ENCODE results near the gene DIAPH3.

Gene DIAPH3

DNA sequence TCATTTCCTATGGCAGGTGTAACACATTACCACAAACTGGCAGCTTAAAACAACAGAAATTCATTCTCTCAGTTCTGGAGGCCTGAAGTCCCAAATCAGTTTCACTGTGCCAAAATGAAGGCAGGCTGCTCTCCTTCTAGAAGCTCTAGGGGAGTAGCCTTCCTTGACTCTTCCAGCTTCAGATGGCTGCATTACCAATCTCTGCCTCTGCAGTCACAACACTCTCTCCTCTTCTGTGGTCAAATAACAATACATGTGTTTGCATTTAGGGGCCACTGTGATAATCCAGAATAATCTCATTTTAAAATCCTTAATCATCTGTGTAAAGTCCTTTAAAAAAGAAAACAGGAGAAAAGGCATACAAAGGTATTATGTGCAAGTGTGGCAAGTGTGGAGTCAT, 7.8 kb downstream of the DIAPH3 start:
- DNase-seq = no peak

DNA sequence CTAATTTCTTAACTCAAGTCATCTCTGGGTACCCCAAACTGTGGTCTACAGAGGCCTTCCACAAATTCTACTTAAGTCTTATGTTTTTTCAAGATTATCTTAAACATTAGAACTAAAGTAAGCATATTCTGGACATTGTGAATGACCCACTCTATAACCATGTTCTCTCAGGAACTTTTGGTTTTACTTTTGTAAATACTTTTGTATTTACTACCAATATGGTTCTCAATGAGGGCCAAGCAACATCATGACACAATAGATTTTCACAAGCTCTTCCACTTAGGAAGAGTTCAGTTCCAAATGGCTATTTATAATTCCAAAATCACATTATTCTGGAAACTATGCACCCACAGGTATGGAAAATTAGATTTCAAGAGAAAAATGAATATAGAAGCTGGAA, 10.8 kb downstream of the DIAPH3 start:
- no peak for DNase-seq

DNA sequence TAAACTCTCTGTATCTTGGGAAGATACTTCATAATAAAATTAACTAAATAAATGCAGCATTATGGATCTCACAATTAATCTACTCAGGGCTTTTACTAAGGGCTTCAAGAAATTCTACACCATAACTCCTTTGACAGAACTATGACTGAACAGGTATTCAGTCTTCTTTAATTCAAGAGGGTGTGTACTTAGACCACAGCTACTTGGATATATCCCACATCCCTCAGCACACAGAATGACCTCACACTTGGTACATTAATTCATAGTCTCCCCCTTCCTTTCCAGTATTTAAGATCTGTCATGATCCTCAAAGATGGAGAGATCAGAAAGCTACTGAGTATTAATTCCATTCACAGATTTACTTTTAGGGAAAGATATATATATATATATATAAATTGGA, 11.6 kb downstream of the DIAPH3 start:
- DNase-seq = no peak

DNA sequence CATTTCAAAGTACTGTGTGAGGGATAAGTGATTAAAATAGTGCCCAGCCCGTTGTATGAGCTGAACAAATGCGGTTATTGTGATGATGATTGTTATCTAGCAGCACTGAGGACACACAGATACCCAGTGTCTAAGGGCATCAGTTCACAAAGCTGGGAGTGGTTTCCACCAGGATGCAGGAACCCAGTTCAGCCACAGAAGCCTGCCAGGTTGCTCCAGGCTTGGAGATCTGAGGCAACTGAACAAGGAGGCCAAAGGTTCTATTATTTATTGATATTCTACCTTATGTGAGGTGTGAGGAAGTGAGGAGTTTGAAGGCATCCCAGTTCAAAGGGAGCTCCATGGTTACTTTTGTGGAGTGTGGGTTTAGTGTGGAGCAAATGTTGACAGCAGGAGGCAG, 13.2 kb downstream of the DIAPH3 start:
- DNase-seq = no peak

DNA sequence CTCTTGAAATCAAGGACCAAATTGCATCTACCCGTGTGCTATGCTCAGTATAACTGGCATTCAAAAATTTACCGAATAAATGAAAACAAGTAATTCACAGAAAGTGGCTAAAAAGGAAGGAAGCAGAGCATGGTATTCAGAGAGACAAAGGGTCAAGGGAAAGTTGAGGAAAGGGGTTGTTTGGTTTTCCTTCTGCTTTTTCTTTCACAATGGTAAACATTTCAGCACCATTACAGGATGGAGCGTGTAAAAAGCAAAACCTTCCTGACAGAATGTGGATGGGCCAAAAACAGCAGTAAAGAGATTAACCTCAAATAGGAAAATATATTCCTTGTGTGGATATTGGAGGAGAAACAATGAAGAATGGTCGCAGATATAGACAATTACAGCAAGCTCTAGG, 14.8 kb downstream of the DIAPH3 start:
- no peak for DNase-seq

DNA sequence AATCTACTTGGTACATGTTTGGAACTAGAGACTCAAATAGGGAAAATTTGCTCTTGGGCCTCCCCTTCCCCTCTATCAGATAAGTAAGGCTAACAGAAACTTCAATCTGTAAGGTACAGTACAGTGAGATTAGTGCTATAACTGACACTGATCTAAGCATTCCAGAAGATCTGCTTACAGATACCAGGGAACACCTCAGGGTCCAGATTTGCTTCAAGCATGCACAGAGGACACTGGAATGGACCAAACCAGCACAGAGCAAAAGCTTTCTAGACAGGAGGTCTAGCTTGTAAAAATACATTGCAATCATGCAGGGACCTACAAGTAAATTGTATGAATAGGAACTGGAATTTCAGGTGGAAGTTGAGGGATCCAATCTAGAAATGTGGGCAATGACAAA, 16.4 kb downstream of the DIAPH3 start:
- DNase-seq = no peak

DNA sequence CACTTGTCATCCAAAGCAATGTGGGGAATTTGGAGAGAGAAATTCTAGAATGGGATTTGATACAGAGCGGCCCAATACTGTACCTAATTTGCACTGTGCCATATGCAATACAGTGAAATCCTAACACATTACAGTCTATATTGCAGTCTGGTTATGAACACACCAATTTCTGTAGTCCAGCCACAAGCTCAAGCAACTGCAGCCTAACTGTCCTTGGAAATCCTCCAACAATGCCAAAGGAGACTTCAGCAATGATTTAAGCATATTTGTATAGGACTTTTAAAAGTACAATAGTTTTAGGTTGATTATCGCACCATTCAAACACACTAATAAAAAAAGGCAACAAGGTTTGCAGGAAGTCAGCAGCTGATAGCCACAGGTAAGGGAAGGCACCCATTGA, 17.3 kb downstream of the DIAPH3 start:
- DNase-seq = no peak

DNA sequence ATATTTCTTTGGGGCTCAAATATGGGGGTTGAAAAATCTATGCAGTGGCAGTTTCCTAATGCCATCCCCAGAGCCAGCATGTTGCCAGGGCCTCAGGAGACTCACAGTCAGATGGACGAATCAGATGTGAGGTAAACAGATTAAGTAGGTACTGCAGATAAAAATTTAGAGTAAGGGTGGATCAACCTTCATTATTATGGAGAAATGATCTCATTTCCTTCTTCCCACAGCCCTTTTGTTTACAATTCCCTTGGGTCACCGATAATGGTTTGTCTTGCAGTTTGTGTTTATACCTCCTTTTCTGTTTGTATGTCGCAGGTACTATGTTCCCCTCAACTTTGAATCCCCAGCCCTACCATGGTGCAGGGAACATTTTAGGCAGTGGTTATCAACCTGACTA, 20.0 kb downstream of the DIAPH3 start:
- no peak for DNase-seq

DNA sequence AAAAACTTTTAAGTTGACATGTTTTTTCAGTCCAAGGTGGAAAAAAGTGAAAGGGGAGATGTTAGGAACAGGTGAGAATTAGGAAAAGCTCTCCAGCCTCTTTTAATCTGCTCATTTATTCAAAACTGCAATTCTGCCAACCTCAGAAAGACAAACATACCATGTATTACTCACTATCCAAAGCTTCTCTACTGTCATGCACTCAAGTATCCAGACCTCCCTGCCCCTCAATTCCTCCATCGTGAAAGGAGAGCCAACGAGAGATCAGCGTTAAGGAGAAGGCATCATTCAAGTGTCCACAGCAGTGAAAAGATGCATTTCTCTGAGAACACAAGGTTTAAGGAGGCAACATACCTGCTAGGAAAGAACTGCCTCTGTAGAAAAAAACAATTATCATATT, 24.5 kb downstream of the DIAPH3 start:
- DNase-seq = no peak

DNA sequence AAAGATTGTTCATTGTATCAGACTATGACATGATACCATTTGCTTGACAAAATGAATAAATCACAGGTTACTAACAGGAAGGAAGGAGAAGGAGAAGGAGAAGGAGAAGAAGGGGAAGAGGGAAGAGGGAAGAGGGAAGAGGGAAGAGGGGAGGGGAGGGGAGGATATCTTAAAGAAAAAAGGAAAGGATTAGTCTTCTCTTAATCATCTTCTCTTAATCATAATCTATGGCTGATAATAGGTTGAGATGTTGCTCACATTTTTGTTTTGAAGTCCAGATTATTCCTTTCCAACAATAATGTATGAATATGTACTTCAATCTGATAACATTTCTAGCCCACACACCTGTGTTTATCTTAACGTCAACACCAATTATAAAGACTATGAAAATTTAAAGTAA, 25.1 kb downstream of the DIAPH3 start:
- DNase-seq = no peak

DNA sequence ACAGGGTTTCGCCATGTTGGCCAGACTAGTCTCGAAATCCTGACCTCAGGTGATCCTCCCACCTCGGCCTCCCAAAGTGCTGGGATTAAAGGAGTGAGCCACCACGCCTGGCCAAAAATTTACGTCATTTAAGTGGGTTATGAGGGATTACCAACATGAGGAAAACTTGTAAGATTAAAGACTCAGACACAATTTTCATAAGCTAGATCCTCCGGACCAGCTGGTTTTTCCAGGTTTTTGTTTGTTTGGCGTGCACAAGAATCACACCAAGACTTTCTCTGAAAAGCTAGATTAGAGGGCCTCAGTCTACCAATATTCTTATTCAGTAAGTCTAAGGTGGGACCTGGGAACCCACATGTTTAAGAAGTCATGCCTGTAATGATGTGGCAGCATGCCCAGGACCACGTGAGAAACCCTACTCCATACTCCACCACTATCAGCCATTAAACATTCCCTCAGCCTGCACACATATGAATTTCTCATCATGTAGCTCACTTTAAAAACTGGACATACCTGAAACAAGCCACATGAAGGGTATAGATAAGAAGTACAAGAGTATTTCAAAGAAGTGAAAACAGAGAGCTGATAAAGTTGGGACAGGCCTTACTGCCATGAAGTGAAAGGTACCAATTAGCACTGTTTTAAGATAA, 25.7 kb downstream of the DIAPH3 start:
- no peak for DNase-seq

DNA sequence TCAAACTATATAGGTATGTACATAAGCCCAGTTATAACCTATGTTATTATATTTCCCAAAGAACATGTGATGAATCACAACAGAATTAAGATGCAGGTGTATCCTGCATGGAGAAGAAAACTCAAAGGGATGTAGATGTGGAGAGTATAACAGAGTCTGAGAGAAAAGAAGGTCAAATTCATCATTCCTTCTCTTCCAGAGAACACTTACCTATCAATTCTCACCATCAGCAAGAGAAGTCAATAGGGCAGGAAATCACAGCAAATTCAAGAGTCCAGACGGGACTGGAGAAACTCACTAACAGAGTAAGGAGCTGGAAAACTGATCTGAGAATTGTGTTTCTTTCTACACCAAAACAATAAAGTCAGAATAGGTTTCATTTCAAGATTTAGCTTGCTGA, 28.4 kb downstream of the DIAPH3 start:
- no peak for DNase-seq

DNA sequence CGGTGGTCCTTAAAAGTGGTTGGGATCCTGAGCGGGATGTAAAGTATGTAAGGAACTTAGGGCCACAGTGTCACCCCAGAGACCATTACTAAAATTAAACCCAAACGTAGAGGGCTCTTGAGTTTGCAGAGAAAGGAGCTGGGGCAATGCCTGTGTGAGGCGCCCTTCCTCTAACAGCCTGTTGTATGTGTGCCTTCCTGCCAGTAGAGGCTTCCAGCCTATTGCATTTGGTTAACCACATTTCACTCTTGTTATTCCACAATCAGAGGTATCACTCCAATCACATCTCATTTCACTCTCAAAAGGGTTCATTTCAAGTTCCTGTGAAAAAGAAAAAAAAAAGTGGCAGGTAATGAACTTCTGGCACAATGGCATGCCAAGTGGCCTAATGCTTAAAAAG, 29.4 kb downstream of the DIAPH3 start:
- no peak for DNase-seq

DNA sequence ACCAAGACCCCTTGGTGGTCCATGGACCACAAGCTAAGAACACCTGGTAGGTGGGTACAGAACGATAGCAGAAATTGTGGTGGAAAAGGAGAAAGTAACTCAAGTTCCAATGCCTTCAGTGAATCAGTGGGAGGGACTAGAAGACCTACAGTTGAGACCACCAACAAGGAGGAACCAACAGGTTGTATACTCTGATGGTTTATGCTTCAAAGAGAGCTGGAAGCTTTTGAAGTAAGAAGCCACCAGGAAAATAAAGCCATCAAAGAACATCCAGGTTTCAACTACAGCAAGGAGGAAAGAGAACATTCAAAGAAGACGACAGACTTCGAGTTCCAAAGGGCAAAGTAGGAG, 42.4 kb downstream of the DIAPH3 start:
- DNase-seq = no peak

DNA sequence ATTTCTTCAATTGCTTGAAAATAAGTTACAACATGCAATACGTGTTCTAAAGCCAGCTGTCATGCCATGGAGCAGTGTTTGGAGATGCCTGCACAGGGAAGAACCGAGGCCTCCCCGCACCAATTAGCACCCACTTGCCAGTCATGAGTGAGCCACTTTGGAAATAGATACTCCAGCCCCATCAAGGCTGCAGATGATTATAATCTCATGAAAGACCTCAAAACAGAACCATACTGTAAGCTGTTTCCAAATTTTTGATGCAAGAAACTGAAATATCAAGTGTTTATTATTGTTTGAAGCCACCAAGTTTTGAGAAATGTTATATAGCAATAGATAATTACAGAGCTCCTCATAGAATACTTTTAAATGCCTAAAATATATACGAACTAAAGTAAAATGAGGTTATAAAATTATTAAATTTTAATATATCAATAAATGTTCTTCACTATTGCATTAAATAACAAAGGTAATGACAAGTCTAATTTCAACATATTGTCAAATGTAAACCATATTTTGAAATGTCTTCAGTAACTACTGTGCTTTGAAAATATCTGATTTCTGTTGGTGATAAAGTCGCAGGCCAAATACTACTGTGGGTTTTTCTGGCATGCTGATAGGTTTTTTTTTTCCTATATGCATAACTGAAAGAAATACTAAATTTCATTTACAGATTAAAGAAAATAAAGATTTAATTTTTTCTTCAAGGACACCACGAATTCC, 43.0 kb downstream of the DIAPH3 start:
- no peak for DNase-seq

DNA sequence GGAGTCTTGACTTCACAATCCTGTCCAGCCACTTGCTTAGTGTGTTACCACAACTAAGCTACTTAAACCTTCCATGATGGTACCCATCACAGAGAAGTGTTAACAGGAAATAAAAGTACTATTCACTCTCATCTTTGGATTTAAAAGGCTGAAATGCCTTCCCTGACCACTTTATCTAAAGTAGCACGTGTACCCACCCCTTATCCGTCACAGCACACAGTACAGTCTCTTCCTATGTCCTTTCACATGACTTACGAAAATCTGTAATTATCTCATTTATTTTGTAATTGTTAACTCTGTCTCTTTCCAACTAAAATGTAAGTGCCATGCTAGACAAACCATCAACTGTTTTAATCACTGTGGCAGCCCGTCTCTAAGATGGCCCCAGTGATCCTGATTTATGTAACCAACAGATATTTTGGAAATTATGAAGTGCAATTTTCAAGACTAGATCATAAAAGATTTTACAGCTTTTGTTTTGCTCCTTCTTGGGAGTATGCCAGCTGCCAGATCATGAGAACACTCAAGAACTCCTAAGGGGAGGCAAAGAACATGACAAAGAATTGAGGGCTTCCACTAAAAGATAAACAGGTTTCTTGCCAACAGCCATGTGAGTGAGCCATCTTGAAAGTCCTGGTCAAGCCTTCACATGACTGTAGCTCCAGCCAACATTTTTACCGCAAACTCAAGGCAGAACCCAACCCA, 44.9 kb downstream of the DIAPH3 start:
- no peak for DNase-seq

DNA sequence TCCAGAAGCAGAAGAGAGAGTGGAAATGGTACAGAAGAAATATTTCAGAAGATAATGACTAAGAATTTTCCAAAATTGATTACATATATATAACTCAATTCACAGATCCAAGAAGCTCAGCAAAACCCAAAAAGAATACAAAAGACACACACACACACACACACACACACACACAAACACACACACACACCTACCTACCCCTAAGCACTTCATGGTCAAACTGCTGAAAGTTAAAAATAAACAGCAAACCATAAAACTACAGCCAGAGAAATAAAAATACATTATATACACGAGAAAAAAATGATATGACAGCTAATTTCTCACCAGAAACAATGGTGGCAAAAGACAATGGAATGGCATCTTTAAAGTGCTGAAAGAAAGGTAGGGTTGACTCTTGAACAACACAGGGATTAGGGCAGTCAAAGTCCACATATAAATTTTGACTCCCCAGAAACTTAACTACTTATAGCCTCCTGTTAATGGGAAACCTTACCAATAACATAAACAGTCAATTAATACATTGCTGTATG, 49.2 kb downstream of the DIAPH3 start:
- DNase-seq = no peak

DNA sequence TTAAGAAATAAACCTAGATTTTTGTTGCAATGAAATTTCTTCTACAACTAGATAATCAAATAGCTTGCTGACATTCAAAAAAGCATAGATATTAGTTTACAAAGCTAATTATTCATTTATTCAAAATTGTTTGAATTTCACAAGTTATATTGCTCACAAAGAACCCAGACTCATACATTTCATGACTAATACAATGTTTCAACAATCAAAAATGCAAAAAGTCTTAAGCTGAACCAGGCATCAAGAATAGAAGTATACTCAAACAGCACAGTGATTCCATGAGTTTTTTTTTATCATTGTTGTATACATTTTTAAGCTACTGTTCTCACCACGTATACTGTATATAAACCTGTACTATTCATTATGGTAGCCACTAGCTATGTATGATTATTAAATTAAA, 51.0 kb downstream of the DIAPH3 start:
- DNase-seq = no peak

DNA sequence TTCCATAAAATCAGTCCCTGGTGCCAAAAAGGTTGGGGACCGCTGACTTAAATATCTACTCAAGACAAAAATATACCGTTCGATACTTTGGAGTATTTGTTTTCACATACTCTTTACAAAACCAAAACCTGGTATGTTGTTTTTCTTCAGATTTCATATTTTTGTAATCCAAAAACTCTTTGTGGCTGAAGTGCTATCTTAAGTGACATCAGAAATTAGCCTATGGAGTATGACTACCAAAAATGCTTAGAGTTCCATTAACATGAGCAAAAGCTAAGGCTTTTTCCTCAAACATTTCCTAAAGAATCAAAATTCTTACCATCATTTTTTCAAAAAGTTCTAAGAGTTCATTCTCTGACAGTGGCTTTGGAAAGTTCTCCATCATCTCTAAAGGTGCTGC, 52.0 kb downstream of the DIAPH3 start:
- no peak for DNase-seq

DNA sequence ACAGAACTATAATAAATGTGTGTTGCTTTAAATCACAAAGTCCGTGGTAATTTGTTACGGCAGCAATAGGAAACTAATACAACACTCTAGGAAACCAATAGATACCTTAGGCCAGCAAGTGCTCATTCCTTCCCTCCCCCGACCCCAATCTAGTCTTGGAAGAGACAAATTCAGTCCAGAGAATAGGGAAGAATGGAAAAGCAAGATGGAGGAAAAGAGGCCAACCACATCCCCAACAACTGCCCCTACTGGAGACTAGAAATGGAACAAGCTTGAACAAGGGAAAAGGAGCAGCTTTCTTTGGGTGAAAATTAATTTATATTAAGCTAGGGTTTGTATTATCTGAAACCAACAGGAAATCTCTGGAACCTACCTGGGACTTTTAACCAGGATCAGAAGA, 54.4 kb downstream of the DIAPH3 start:
- no peak for DNase-seq

DNA sequence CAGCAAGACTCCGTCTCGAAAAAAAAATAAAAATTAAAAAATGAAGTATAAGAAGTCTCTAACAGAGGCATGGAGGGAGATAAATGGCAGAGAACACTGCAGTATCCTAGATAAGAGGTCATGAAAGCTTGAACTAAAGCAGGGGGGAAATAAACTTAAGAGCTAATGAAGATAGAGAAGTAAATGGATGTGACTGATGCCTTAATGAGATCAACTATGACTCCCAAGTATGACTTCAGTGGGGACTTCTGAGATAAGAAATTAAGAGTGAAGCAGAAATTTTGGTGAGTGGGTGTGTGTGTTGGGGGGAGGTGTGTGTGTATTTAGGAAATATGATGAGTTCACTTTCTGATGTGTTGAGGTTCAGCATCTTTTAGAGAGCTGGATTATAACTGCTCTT, 55.1 kb downstream of the DIAPH3 start:
- DNase-seq = no peak

DNA sequence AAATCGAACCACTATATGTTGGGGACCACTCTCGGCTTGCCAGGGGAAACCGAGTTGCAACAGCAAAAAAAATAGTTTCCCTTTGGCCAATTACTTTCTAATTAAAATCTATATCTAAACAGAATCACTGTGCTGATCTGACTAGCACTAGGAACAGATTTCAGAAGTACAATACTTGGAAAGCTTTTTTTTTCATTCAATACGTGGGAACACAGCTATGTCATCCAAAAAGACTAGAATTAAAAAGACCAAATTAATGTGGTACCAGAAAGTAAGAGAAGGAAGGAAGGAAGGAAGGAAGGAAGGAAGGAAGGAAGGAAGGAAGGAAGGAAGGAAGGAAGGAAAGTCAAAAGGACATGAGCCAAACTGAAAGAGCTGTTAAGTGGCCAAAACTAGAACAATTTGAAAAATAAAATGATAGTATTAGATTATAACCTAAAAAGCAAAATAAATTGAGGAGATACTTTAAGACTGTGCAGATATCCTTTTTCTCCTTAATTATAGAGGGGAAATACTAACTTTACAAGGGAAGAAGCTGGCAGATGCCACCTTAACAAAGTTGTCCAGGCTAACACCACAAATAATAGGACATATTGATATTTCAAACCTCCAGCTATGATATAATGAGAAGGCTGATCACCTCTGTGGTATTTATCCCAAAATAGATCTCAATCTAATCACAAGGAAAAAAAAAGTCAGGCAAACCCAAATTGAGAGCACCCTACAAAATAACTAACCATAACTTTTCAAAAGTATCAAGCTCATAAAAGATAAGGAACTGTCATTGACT, 63.9 kb downstream of the DIAPH3 start:
- no peak for DNase-seq

DNA sequence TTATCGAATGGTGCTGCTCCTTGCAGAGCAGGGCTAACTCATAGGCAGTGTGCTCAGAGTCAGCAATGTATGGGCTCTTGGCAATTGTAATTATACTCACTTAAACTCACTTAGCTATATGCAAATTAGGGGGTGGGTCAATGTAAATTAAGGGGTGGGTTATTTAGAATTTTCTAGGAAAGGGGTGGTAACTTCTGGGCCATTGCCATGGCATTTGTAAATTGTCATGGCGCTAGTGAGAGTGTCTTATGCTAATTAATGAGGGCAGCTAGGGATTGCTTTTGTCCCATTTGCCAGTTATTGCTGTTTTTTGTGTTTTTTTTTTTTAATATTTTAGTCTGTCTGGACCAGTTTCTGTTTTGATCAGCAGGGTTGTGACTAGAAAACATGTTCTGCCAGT, 68.4 kb downstream of the DIAPH3 start:
- no peak for DNase-seq
